A549 (cell line): Measurements from ENCODE around the gene HLA-DQB2. TPM values are rescaled to one million over a fixed set of nuclear protein-coding genes. Genes with fewer than 3 reads are reported as not detected.

ENCODE experiments used
- ATAC-seq, 2 experiments: fragments of 200-7000 bp in 1 of 2; fragments of >200 bp in 1 of 2; cut with Nextera tagmentation in 1 of 2; cut with Tn5 transposase in 1 of 2; 3 replicates each; pipeline versions ENCODE4 v1.8.0 to v1.9.1; 2018 to 2020; ENCODE audit warnings: mild to moderate bottlenecking in 1 of 2, moderate library complexity in 1 of 2
- CTCF ChIA-PET: fragments of 300-600 bp; sonication (Branson Sonifier 250); formaldehyde crosslinking; extraction: SDS; loops from one replicate; lab custom pipeline; 2021; ENCODE audit warnings: antibody characterized with exemption, inconsistent platforms; lab: Yijun Ruan, JAX
- POLR2A ChIA-PET: fragments of 350-600 bp; formaldehyde crosslinking; extraction: SDS; loops from one replicate; lab custom pipeline; 2021; ENCODE audit warnings: antibody characterized with exemption, inconsistent platforms; lab: Yijun Ruan, JAX
- DNase-seq, 2 experiments: peaks; one replicate each; pipeline versions ENCODE4 v3.0.0 to v3.0.0-alpha.2; 2011 to 2016; ENCODE audit warnings: low read depth in 1 of 2, low spot score in 1 of 2
- FAIRE-seq: peaks from 2 replicates; lab custom pipeline; 2011; peaks lifted over from hg19 to GRCh38; lab: Jason Lieb, UNC
- H3K27ac ChIP-seq, 2 experiments: fragments of >200 bp; sonication (Bioruptor Twin); formaldehyde crosslinking; 3 replicates each; pipeline ENCODE4 v1.5.1; 2016 to 2017
- H3K4me1 ChIP-seq: fragments of >200 bp; sonication (Bioruptor Twin); formaldehyde crosslinking; 3 replicates; pipeline ENCODE4 v1.6.1; 2016
- H3K4me2 ChIP-seq: fragments of >200 bp; sonication (Bioruptor Twin); formaldehyde crosslinking; 3 replicates; pipeline ENCODE4 v1.6.1; 2016
- H3K4me3 ChIP-seq: fragments of >200 bp; sonication (Bioruptor Twin); formaldehyde crosslinking; 3 replicates; pipeline ENCODE4 v1.5.1; 2016
- H3K9me3 ChIP-seq: fragments of >200 bp; sonication (Bioruptor Twin); formaldehyde crosslinking; 3 replicates; pipeline ENCODE4 v1.6.1; 2016
- ATOH8 ChIP-seq: fragments of 250-450 bp; sonication (Bioruptor Pico); IDR thresholded peaks from 2 replicates; pipeline ENCODE4 v1.5.0; 2020; ENCODE audit warnings: low read depth, mild to moderate bottlenecking, moderate library complexity
- BCL3 ChIP-seq: fragments of >200 bp; sonication (Bioruptor Twin); formaldehyde crosslinking; IDR thresholded peaks from 3 replicates; pipeline ENCODE4 v1.6.1; 2016
- BHLHE40 ChIP-seq: IDR thresholded peaks from 2 replicates; pipeline ENCODE4 v1.6.1; 2012; ENCODE audit warnings: low read depth, low read length, inconsistent platforms
- CBX8 ChIP-seq: fragments of 200-600 bp; sonication (generic); IDR thresholded peaks from 2 replicates; pipeline ENCODE4 v1.6.1; 2016
- CTCF ChIP-seq: fragments of >200 bp; sonication (Bioruptor Twin); formaldehyde crosslinking; IDR thresholded peaks from 3 replicates; pipeline ENCODE4 v1.5.1; 2016
- ELK1 ChIP-seq: fragments of 150-350 bp; IDR thresholded peaks from 2 replicates; pipeline ENCODE4 v1.6.1; 2014; ENCODE audit warnings: low read depth, mild to moderate bottlenecking, low read length
- EP300 ChIP-seq, 2 experiments: fragments of >200 bp; sonication (Bioruptor Twin); formaldehyde crosslinking; IDR thresholded peaks; 2 replicates in 1 of 2; 3 replicates in 1 of 2; pipeline ENCODE4 v1.6.1; 2016 to 2017
- FOSB ChIP-seq: fragments of 250-450 bp; sonication (Bioruptor Pico); IDR thresholded peaks from 2 replicates; pipeline ENCODE4 v1.5.0; 2020; ENCODE audit warnings: mild to moderate bottlenecking, moderate library complexity
- FOXS1 ChIP-seq: fragments of 250-450 bp; sonication (Bioruptor Pico); IDR thresholded peaks from 2 replicates; pipeline ENCODE4 v1.5.0; 2020; ENCODE audit warnings: mild to moderate bottlenecking, moderate library complexity
- HOXA7 ChIP-seq: fragments of 250-450 bp; sonication (Bioruptor Pico); IDR thresholded peaks from 2 replicates; pipeline ENCODE4 v1.5.0; 2020; ENCODE audit warnings: mild to moderate bottlenecking, moderate library complexity
- KDM1A ChIP-seq: fragments of 200-600 bp; sonication (generic); IDR thresholded peaks from 2 replicates; pipeline ENCODE4 v1.6.1; 2016; ENCODE audit warnings: low read depth, mild to moderate bottlenecking
- KDM5A ChIP-seq: fragments of 200-600 bp; sonication (generic); IDR thresholded peaks from 2 replicates; pipeline ENCODE4 v1.6.1; 2016; ENCODE audit warnings: antibody characterized with exemption, mild to moderate bottlenecking
- MAFK ChIP-seq: fragments of 450-650 bp; IDR thresholded peaks from 2 replicates; pipeline ENCODE4 v1.6.1; 2014; ENCODE audit not compliant: partially characterized antibody
- NFE2L2 ChIP-seq: fragments of 150-350 bp; conservative IDR thresholded peaks from 2 replicates; pipeline ENCODE4 v1.6.1; 2014; ENCODE audit warnings: low read length
- NPAS2 ChIP-seq: fragments of 250-450 bp; sonication (Bioruptor Pico); IDR thresholded peaks from 2 replicates; pipeline ENCODE4 v1.8.0; 2022; ENCODE audit warnings: mild to moderate bottlenecking, moderate library complexity, borderline replicate concordance
- NR3C1 ChIP-seq: fragments of >200 bp; sonication (Bioruptor Twin); formaldehyde crosslinking; IDR thresholded peaks from 3 replicates; pipeline ENCODE4 v1.6.1; 2017
- PBX3 ChIP-seq: IDR thresholded peaks from 2 replicates; pipeline ENCODE4 v1.6.1; 2012
- RAD21 ChIP-seq, 2 experiments: fragments of >200 bp in 1 of 2; sonication (Bioruptor Twin) in 1 of 2; formaldehyde crosslinking in 1 of 2; IDR thresholded peaks in 1 of 2; conservative IDR thresholded peaks in 1 of 2; 2 replicates in 1 of 2; 3 replicates in 1 of 2; pipeline ENCODE4 v1.6.1; 2012 to 2018; ENCODE audit warnings: inconsistent platforms in 1 of 2
- SMC3 ChIP-seq: fragments of >200 bp; sonication (Bioruptor Twin); formaldehyde crosslinking; IDR thresholded peaks from 3 replicates; pipeline ENCODE4 v1.6.1; 2018; ENCODE audit warnings: inconsistent platforms
- TFCP2L1 ChIP-seq: fragments of 250-450 bp; sonication (Bioruptor Pico); IDR thresholded peaks from 2 replicates; pipeline ENCODE4 v1.5.0; 2021; ENCODE audit warnings: mild to moderate bottlenecking
- ZC3H11A ChIP-seq: fragments of 450-650 bp; IDR thresholded peaks from 2 replicates; pipeline ENCODE4 v1.6.1; 2014; ENCODE audit warnings: antibody characterized with exemption, mild to moderate bottlenecking
- ZFP36 ChIP-seq: fragments of 450-650 bp; IDR thresholded peaks from 2 replicates; pipeline ENCODE4 v1.6.1; 2014; ENCODE audit warnings: borderline replicate concordance; ENCODE audit not compliant: partially characterized antibody
- WGBS: methylation state at CpG from one replicate; pipeline ENCODE4 v1.1.6; 2017; ENCODE audit errors: missing lambda C conversion rate; 5-methylcytosine and 5-hydroxymethylcytosine counted together
- polyA plus RNA-seq, 4 experiments: library from polyadenylated mRNA; depleted of rRNA in 3 of 4; stranded (reverse); fragments of >200 nt; fragmentation: RNase III in 1 of 4; extraction: RNeasy Plus Mini Kit Qiagen cat#74134 plus additional on column Dnase treatment in 1 of 4; gene quantifications; 2 replicates in 3 of 4; 3 replicates in 1 of 4; pipeline ENCODE4 v1.2.3, GENCODE V29; 2011 to 2017

Gene HLA-DQB2
- polyA plus RNA-seq, 2 of the 4 experiments (the other 2 are of a cell fraction), result not detected

DNA sequence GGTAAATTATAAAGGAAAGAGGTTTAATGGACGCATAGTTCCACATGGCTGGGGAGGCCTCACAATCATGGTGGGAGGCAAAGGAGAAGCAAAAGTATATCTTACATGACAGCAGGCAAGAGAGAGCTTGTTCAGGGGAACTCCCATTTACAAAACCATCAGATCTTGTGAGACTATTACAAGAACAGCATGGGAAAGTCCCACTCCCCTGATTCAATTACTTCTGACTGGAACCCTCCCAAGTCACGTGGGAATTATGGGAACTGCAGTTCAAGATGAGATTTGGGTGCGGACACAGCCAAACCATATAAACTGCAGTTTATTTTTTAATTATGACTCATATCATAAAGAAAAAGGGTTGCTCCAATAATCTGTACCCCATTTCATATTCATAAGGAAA is 44.5 kb downstream of the HLA-DQB2 start:
- ATAC-seq, result no peak
- WGBS, result 50% methylated on average over 3 of the region's 3 CpGs
- ChIA-PET CTCF (no interaction called here), POLR2A (no interaction called here)
- Histone ChIP-seq H3K9me3 (no peaks in the 10 kb centered on the region), H3K4me2 (no peak overlapping the region), H3K27ac (no peak overlapping the region), H3K4me1 (no peaks in the 10 kb centered on the region), H3K4me3 (no peak overlapping the region)
- no peak for DNase-seq
- TF ChIP-seq RAD21 (conservative IDR thresholded peaks at IDR 0.05 in 1 of 2, IDR thresholded peaks at IDR 0.05 in 1 of 2), result no peak
- TF ChIP-seq TFCP2L1 (CRISPR knock-in tag), result no peak
- TF ChIP-seq MAFK, result no peak
- TF ChIP-seq HOXA7, result no peak
- no peak for TF ChIP-seq CBX8
- TF ChIP-seq KDM5A, result no peak
- TF ChIP-seq NFE2L2, result no peak
- no peak for TF ChIP-seq FOSB (CRISPR knock-in tag)
- TF ChIP-seq ZFP36, result no peak
- TF ChIP-seq BHLHE40, result no peak
- no peak for FAIRE-seq

- no peak for FAIRE-seq
- H3K4me1 ChIP-seq, result no peaks in the 10 kb centered on the region
- POLR2A ChIA-PET, result no interaction called here
- H3K4me2 ChIP-seq, result no peak overlapping the region
- CTCF ChIA-PET, result no interaction called here
- no peak overlapping the region for H3K4me3 ChIP-seq
- H3K9me3 ChIP-seq, result no peaks in the 10 kb centered on the region
- 49% methylated on average over 3 of the region's 3 CpGs for WGBS
- no peak for DNase-seq
- H3K27ac ChIP-seq, result no peak overlapping the region
- ATAC-seq, result no peak
- TF ChIP-seq ELK1 (no peak), CTCF (no peak), FOXS1 (CRISPR knock-in tag) (no peak), EP300 (IDR thresholded peaks at IDR 0.05) (no peak), NR3C1 (no peak), SMC3 (no peak), ZC3H11A (no peak)
- TF ChIP-seq, all 56 proteins: peak for 0
Measured at GRCh38 chr6:32716396-32716795, 46.9 kb downstream of the HLA-DQB2 start.

DNA sequence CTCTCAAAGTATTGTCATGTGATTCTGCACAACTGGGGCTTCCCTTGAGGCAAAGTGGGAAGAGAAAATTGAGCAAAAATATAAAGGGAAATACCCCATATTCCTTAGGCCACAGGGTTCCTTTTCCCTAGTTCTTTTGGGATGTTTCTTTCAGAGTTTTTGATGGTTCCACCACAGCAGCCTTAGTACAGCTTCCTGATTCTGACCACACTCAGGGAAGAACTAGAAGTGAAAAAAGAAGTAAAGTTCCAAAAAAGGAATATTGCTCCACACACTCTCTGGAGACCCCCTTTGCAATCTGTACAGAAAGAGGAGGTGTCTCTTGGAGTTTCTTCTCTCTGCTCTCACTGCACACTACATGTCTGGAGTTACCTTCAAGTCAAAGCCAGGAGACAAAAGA is 50.1 kb downstream of the HLA-DQB2 start:
- ATAC-seq, result no peak
- Histone ChIP-seq H3K4me1 (no peaks in the 10 kb centered on the region), H3K4me2 (no peak overlapping the region), H3K9me3 (no peaks in the 10 kb centered on the region), H3K4me3 (no peak overlapping the region)
- ChIA-PET CTCF (interaction anchor here (2.0 kb wide), 1 partner anchor 299 kb away, joined by 10 read pairs; no protein-coding TSS in a partner anchor), POLR2A (no interaction called here)
- no peak for TF ChIP-seq KDM1A
- TF ChIP-seq BCL3, result no peak
- TF ChIP-seq NPAS2 (CRISPR knock-in tag), result no peak
- no peak for TF ChIP-seq ATOH8 (CRISPR knock-in tag)
- no peak for TF ChIP-seq PBX3
- TF ChIP-seq, all 56 proteins: peak for 0
- DNase-seq (no peak), FAIRE-seq (no peak)
- no peak overlapping the region for H3K27ac ChIP-seq
